Panc1 (cell line): ENCODE data around the gene SLC30A1.

Source experiments
- POLR2AphosphoS5 ChIP-seq: IDR thresholded peaks from 2 replicates; pipeline ENCODE4 v1.6.1; 2012; ENCODE audit warnings: mild to moderate bottlenecking, low read depth, low read length, moderate library complexity
- TF ChIP-seq, protein P1 (sequence below): fragments of 450-650 bp; IDR thresholded peaks from 2 replicates; pipeline ENCODE4 v1.5.1; 2017; ENCODE audit warnings: mild to moderate bottlenecking

DNA sequence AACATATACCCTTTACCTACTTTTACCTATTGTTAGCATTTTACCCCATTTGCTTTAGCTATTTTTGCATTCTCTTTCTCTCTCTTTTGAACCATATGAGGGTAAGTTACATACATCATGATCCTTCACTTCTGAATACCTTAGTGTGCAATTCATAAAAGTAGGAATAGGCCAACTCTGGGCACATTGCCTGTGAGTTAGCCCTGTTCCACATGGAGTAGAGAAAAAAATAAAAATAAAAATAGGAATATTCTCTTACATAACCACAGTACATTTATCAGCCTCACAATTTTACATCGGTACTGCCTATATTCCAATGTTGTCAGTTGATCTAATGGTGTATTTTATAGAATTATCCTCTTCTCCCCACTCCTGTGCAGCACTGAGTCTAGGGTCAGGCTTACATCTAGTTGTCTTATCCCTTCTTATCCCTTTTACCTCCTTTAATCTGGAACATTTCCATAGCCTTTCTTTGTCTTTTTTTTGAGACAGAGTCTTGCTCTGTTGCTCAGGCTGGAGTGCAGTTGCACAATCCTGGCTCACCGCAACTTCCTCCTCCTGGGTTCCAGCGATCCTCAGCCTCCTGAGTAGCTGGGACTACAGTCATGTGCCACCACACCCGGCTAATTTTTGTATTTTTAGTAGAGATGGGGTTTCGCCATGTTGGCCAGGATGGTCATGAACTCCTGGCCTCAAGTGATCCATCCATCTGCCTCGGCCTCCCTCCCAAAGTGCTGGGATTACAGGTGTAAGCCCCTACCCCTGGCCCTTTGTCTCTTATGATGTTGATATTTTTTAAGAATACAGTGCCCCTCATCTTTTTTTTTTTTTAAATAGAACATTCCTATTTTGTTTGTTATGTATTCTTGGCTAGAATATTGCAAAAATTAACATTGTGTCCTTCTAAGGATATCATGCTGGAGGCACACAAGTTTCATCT, 11.1 kb upstream of the SLC30A1 start:
- no peak for TF ChIP-seq POLR2AphosphoS5
- TF ChIP-seq, protein P1, sequence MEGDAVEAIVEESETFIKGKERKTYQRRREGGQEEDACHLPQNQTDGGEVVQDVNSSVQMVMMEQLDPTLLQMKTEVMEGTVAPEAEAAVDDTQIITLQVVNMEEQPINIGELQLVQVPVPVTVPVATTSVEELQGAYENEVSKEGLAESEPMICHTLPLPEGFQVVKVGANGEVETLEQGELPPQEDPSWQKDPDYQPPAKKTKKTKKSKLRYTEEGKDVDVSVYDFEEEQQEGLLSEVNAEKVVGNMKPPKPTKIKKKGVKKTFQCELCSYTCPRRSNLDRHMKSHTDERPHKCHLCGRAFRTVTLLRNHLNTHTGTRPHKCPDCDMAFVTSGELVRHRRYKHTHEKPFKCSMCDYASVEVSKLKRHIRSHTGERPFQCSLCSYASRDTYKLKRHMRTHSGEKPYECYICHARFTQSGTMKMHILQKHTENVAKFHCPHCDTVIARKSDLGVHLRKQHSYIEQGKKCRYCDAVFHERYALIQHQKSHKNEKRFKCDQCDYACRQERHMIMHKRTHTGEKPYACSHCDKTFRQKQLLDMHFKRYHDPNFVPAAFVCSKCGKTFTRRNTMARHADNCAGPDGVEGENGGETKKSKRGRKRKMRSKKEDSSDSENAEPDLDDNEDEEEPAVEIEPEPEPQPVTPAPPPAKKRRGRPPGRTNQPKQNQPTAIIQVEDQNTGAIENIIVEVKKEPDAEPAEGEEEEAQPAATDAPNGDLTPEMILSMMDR, result no peak
